Measurements from ENCODE around the gene IRX2.

The IRX2 gene

GRCh38 chr5:2751592-2752021, at the start of gene IRX2:
TSS of gene IRX2 (minus strand) at chr5:2751677. CDS start at chr5:2751413, 264 bp downstream.
- DNase-seq: peak; percentile 96

DNA sequence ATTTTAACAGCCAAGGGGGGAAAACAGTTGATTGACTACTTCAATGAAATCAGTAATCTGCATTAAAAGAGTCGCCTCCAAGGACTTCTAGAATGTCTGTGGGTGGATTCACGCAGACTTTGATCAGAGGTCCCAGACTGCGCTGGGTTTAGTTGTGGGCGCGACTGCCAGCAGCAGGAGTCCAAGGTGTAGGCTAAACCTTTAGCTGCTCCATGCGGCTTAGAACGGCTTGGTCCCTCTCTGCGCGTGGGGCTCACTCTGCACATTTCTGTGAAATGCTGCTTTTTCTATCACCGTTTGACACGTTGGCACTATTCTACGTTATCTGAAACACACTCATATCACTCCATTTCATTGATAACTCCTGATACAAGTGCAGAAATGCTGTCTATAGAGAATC, 48.6 kb upstream of the IRX2 start:
- DNase-seq: no peak

DNA sequence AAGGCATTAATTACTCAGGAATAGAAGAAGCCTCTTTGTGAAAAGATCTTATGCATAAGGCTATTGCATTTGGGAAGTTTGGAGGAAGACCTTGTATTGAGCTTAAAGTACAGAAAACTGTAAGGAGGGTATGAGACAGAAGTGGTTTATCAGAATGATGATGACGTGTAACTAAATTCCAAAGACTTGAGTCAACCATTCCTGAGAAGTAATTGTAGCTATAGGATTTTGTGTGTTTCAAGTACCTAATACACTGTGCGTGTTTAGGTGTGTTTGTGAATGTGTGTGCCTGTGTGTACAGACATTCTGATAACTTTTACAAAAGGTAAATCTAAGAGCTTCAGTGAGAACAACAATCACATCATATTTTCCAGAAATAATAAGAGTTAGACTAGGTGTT, 46.5 kb upstream of the IRX2 start:
- no peak for DNase-seq

- DNase-seq: no peak
Observed at GRCh38 chr5:2797160-2797559, 45.7 kb upstream of the IRX2 start.

GRCh38 chr5:2783223-2783622, 31.7 kb upstream of the IRX2 start:
- DNase-seq: no peak

- DNase-seq: no peak
Observed at GRCh38 chr5:2782658-2783057, 31.2 kb upstream of the IRX2 start.

DNA sequence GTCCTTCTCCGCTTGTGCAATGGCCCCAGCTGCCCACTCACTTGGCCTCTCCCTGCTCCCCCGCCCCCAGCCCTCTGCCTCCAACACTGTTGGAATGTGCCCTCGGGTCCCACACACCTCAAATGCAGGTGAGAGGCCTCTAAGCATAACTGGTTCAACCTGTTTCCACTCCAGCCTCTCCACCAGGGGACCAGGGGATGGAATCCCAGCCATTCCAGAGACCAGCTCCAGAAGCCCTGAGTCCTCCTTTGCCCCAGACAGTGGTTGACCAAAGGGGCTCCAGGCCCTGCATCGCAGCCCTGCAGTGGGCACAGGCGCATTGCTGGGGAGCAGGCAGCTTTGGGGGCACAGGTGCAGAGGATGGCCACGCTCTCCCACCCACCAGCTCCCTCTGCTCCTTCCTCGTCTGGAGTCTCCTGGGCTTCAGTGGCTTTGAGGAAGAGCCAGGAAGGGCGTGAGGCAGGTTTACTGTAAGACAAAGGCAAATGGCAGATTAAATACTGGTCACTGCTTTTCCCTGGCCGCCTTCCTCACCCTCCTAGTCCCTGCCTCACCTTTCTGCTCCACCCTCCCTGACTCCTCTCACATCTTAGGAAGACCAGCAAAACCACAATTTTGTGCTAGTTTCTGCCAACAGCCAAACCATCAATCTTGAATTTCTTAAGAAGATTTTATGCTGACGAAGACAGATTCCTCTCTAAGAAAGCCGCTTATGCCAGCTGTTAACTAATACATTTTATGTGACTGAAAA, 29.1 kb upstream of the IRX2 start:
- peak; percentile 97 for DNase-seq

DNA sequence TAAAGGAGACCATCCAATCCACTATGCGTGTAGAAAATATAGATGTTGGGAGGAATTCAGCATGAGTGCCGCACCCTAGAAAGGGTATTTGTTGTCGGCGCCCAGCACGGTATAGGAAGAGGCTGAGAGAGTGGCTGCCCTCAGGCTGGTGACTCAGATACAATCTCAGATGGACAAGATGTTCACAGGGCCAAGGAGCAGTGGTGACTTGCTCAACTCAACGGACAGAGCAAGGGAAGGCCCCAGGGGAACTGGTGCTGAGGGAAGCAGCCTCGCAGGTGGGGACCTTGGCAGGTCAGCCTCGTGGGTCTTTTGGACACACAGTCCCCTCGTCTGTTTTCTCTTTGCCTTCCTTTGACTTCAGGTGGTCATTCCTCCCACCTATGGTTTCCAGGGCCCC, 28.0 kb upstream of the IRX2 start:
- peak; percentile 73 for DNase-seq

GRCh38 chr5:2776337-2777302, 25.1 kb upstream of the IRX2 start:
- DNase-seq: no peak

DNA sequence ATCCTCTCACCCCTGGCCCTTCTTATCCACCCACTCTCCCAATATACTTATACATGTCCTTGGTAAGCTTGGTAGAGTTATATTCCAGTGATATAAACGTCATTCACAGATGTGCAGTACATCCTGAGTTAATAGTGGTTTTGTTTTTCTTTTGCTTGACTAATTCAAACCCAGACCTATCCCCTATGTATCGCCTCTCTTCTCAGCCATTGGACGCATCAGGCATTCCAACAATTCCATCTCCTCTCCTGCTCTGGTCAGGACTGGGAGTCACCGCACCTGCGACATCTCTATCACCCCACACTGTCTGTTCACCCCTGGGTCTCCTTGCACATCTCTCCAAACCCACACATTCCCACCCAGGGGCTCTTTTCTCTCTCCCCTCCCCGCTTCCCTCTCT, 21.9 kb upstream of the IRX2 start:
- peak; percentile 55 for DNase-seq

DNA sequence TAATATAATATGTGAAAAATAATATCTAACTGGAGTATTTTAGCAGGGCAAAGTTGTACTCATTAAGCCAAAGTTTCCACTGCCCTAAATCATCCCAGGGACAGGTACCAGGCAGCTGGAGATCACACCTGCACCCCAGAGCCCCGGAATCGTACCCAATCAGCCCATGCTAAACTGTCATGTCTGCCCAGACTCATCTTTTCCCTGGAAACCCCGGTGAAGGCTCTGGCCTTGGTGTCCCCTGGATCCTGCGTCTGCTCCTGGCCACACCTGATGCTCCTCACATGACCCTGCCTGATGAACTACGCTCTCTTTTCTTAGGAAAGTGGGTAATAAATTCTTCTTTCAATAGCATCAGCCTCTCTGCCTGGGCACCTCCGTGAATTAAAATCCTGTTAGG, 15.6 kb upstream of the IRX2 start:
- DNase-seq: no peak

- DNase-seq: no peak
Observed at GRCh38 chr5:2764581-2764980, 13.1 kb upstream of the IRX2 start.

GRCh38 chr5:2763533-2763794, 12.0 kb upstream of the IRX2 start:
- no peak for DNase-seq

GRCh38 chr5:2762744-2763532, 11.5 kb upstream of the IRX2 start:
- no peak for DNase-seq

GRCh38 chr5:2761921-2762488, 10.5 kb upstream of the IRX2 start:
- DNase-seq: peak; percentile 64

DNA sequence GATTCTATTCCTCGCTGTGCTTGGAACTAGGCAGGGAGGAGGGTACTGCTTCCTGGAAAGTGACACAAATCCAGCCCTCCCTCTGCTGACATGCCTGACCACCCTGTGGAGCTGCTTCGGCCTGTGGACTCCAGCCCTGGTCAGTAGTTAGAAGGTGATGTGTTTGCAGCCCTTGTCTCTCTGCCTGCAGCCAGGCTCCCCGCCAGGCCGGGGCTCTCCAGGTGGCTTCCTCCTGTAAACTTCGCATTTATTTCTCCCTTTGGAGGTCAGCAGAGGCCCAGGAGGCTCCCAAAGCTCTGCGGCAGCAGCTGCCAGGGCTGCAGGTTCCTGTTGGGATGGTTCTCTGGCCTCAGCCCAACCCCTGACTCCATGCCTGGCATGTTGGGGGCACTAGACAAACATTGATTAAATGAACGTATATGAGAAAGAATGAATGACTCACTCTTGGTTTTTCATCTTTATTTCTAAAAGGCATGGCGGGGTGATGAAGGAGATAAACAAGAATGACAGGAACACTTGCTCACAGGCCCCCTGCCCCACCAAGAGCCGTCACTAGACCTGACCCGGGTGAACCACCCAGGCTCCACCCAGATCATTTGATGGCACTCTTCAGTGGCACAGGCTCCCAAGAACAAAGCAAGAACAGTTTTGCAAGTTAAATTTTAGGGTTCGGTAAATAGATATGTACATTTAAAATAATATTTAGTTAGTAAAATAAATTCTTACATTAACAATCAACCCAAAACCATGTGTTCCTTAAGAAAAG, 8.4 kb upstream of the IRX2 start:
- DNase-seq: no peak

- DNase-seq: no peak
Observed at GRCh38 chr5:2759091-2759490, 7.6 kb upstream of the IRX2 start.

GRCh38 chr5:2758632-2759031, 7.2 kb upstream of the IRX2 start:
- peak; percentile 54 for DNase-seq

- peak; percentile 97 for DNase-seq
Observed at GRCh38 chr5:2757563-2758351, 6.3 kb upstream of the IRX2 start.

DNA sequence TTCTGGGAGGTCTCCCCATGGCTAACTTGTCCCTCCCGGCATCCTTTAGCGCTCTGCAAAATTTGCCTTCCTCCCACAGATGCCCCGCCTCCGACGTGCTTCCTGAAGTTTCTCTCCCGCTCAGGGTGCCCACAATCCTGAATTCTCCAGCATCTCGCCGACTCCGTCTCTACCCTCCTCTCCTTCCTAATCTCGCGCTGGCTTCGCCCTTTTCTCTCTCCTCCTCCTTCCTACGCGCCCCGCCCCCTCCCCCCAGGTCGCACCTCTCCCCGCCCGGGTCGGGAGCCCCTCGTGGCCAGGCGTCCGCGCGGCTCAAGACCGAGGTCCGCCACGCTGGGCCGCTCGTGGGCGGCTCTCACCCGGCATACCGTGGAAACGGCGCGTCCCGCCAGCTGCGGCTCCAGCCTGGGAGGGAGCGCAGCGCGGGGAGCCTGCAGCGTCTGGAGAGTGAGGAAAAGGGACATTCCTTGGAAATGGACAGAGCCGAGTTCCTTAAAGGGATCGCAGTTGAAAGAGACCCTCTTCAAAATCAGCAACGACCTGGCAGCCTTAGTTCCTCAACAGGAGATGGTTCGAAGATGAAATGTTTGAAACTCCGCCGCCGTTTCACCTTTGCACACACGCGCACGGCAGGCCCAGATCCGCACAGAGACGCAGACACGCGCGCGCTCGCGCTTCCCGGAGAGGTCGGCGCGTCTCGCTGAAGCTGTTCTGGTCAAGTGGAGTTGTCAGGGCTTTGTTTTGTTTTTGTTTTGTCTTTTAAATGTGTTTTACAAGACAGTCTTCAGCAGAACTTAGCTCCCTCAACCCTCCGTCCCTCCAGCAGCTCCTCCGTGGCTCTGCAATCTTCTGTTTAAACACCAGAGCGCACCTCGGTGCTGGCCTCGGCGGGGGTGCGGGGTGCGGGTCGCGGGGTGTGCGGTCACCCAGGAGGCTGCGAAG, 5.0 kb upstream of the IRX2 start:
- DNase-seq: peak; percentile 92
